GM18951 (cell line): ENCODE results near the gene SLC16A13.
"Not testable (repeated sequence)": the region's sequence is repeated elsewhere in the genome, so short reads cannot be mapped to it uniquely, and the experiment has no call there.

Experiments used
- POLR2A ChIP-seq: IDR thresholded peaks from 4 replicates; pipeline ENCODE4 v1.6.1; 2011; ENCODE audit warnings: mild to moderate bottlenecking; ENCODE audit not compliant: insufficient read length, insufficient read depth; ENCODE audit errors: extremely low read depth
- in situ Hi-C: fragments of 300-500 bp; cut with MboI; formaldehyde crosslinking; loops from one replicate; pipeline ENCODE4 v1.12.0; 2022; ENCODE audit warnings: low sequenced_read_pairs, mixed read lengths, inconsistent platforms; ENCODE audit not compliant: unreplicated experiment

SLC16A13 gene

DNA sequence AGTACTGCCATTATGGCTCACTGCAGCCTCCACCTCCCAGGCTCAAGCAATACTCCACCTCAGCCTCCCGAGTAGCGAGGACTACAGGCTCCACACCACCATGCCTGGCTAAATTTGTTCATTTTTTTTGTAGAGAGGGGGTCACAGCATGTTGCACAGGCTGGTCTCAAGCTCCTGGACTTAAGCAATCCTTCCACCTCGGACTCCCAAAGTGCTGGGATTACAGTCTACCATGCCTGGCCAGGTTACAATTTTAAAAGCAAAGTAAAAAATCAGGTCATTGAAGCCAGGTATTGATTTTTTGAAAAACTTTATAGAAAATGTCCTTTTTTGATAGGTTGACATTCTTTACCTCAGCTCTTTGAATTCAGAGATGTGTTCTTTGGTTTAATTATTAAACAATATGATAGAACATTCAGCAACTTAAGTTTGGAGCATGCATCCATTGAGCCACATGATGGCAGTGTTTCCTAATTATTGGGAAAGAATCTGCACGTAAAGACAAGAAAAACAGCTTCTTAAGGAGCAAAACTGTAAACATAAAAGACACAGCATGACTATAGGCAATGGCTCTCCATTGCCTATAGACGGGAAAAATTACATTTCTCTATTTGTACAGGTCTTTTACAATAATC is 9.8 kb downstream of the SLC16A13 start:
- no peak for TF ChIP-seq POLR2A
- in situ Hi-C loops, result loop anchor here (5.0 kb wide), 1 partner anchor 92 kb away; no protein-coding TSS in a partner anchor

- no peak for TF ChIP-seq POLR2A
- in situ Hi-C loops, result loop anchor here (5.0 kb wide), 1 partner anchor 91 kb away; no protein-coding TSS in a partner anchor
Measured at GRCh38 chr17:7046127-7046724, 10.4 kb downstream of the SLC16A13 start.

GRCh38 chr17:7046725-7047397 is 11.0 kb downstream of the SLC16A13 start:
- in situ Hi-C loops, result loop anchor here (5.0 kb wide), 1 partner anchor 90 kb away; no protein-coding TSS in a partner anchor

- no peak for TF ChIP-seq POLR2A
- in situ Hi-C loops, result loop anchor here (5.0 kb wide), 1 partner anchor 90 kb away; no protein-coding TSS in a partner anchor
Measured at GRCh38 chr17:7047566-7047965, 11.8 kb downstream of the SLC16A13 start.

- in situ Hi-C loops, result loop anchor here (5.0 kb wide), 1 partner anchor 88 kb away; no protein-coding TSS in a partner anchor
- no peak for TF ChIP-seq POLR2A
Measured at GRCh38 chr17:7048968-7049367, 13.2 kb downstream of the SLC16A13 start.

DNA sequence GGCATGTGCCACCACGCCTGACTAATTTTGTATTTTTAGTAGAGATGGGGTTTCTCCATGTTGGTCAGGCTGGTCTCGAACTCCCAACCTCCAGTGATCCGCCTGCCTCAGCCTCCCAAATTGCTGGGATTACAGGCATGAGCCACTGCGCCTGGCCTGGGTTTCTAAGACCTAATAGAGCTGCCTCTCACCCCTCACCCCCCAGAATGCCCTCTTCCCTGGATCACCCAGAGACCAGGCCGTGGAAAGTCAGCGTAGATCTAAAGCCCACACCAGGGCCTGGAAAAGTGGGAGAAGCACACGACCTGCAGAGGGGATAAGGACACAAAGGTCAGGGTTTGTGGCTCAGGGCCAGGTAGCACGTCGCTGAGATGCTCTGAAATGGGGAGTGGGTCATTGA is 14.8 kb downstream of the SLC16A13 start:
- in situ Hi-C loops, result not testable (repeated sequence)

DNA sequence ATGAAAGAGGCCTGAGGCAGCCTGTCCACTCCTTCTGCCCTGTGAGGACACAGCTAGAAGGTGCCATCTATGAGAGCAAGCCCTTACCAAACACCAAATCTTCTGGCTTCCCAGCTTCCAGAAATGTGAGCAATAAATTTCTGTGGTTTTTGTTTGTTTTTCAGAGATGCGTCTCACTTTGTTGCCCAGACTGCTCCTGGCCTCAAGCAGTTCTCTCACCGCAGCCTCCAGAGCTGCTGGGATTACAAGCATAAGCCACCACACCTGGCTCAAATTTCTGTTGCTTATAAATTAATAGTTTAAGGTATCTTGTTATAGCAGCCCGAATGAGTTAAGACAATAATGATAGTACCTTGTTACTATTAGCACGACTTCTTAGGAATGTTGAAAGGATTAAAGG is 20.6 kb downstream of the SLC16A13 start:
- in situ Hi-C loops, result no loop called here
- no peak for TF ChIP-seq POLR2A

DNA sequence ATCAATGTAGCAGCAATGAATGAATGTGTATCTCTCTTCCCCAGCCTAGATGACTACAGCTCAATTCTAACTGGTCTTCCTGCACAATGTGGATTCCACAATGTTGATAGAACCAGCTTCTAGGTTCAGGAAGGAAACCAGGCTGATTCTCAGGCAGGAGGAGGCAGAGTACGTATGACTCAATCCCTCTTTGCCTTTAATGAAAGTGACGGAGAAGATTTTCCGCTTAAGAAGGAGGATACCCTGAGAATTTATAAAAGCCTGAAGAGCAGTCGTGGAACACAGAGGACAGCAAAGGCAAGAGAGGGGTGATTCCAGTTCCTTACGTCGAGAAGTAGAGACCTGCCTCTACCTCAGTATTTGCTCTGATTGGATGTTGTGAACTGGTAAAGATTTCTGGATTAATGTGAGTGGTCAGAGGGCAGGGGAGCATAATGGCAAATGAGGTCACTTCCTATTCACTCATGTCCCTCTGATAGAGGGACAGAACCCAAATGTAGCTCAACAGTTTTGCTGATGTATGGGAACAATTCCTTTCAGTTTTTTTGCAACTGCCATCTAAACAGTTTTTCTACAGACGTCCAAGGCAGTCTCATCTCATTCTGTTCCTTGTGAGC is 23.1 kb downstream of the SLC16A13 start:
- in situ Hi-C loops, result no loop called here
- no peak for TF ChIP-seq POLR2A

DNA sequence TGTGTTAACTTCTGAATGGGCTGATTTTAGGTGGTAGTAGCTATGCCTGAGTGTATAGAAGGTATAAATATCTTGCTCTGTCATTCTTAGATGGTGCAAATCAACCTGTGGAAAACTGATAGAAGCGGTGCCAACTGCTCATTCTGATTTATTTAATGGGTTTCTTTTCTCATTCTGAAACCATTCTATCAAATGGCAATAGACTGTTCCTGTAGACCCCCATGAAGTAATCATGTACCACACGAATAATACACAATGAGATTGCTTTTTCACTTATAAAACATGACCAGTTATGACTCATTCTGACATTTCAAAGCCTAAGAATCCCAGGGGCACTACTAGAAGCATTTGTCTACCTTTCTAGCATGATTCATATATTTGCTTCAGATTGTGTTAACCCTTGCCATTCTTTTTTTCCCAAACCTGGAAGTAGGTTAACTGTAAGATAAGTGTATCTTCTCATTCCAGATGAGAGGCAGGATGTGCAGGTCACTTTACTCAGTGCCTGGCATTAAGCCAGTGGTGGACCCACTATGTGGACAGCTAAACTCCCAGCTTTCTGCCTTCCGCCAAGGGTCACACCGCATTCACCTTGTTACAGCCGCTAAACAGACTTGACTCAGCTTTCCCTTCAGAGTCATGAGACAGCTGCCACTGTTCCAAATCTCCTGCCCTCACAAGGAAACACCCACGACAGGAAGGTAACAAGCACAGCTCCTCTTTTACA is 24.5 kb downstream of the SLC16A13 start:
- no peak for TF ChIP-seq POLR2A
- in situ Hi-C loops, result no loop called here

DNA sequence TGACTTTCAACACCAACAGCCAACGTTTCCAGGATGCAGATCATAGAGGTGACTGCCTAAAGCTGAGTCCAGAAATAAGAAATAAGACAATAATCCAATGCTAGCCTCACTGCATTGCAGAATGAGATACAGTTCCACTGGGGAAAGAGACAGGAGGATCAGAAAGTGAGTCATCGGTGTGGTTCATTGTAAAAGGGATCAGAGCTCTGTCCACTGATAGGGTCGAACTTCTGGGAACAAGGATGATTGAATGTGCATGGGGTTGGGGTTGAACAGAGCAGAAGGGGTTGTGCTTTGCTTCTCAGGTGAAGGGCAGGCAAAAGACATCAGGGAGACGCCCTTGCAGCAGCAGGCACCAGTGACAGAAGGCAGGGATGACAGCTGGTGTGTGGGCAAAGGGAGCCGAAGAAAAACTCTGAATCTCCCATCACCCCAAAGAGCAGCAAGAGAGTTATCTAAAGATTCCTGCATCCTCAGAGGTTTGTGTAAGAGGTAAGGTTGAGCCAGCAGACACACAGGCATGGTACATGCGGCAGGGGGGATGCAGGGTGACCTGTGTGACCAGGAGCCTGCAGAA is 27.8 kb downstream of the SLC16A13 start:
- TF ChIP-seq POLR2A, result no peak
- in situ Hi-C loops, result no loop called here

GRCh38 chr17:7064261-7064660 is 28.4 kb downstream of the SLC16A13 start:
- no peak for TF ChIP-seq POLR2A
- in situ Hi-C loops, result no loop called here

DNA sequence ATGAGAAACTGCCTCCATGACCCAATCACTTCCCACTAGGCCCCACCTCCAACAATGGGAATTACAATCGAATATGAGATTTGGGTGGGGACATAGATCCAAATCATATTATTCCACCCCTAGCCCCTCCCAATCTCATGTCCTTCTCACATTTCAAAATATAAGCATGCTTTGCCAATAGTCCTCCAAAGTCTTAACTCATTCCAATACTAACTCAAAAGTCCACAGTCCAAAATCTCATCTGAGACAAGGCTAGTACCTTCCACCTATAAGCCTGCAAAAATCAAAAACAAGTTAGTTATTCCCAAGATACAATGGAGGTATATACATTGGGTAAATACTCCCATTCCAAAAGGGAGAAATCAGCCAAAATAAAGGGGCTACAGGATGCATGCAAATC is 31.4 kb downstream of the SLC16A13 start:
- in situ Hi-C loops, result no loop called here
- TF ChIP-seq POLR2A, result no peak

GRCh38 chr17:7068268-7068667 is 32.5 kb downstream of the SLC16A13 start:
- no peak for TF ChIP-seq POLR2A
- in situ Hi-C loops, result no loop called here

GRCh38 chr17:7070712-7071111 is 34.9 kb downstream of the SLC16A13 start:
- in situ Hi-C loops, result no loop called here
- TF ChIP-seq POLR2A, result no peak
